ENCODE data around the gene GALNT10.

GALNT10 gene

DNA sequence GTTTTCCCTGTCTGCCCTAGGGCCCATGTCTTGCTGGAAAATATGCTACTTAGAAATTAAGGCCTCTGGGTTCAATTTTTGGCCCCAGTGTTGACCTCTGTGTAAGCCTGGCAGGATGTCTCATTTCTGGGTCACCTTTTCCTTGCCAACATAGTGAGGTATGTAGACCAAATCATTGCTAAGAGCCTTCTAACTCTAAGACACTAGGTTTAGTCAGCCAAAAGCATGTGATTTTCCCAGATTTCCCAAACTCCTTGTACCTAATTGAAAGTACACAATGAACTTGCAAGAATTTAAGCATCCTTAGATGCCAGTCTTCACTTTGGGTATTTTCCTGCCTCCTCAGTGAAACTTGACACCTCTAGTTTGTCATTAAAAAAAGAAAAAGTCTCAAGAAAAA, 77.0 kb downstream of the GALNT10 start:
- H3K27me3 ChIP-seq (ENCODE audit: insufficient read depth, poor library complexity, severe bottlenecking) = no peaks in the 10 kb centered on the region
- H3K27ac ChIP-seq (replicated peaks) = no peak overlapping the region
- DNase-seq (ENCODE audit: low read depth in 1 of 2, low spot score in 1 of 2) = no peak
- TF ChIP-seq SPI1 (IDR thresholded peaks at IDR 0.05; ENCODE audit: borderline replicate concordance, low read depth) (no peak), GABPA (IDR thresholded peaks at IDR 0.05; ENCODE audit: low read depth) (no peak), POLR2AphosphoS5 (IDR thresholded peaks at IDR 0.05; ENCODE audit: low read depth) (no peak)
- TF ChIP-seq, protein P1, sequence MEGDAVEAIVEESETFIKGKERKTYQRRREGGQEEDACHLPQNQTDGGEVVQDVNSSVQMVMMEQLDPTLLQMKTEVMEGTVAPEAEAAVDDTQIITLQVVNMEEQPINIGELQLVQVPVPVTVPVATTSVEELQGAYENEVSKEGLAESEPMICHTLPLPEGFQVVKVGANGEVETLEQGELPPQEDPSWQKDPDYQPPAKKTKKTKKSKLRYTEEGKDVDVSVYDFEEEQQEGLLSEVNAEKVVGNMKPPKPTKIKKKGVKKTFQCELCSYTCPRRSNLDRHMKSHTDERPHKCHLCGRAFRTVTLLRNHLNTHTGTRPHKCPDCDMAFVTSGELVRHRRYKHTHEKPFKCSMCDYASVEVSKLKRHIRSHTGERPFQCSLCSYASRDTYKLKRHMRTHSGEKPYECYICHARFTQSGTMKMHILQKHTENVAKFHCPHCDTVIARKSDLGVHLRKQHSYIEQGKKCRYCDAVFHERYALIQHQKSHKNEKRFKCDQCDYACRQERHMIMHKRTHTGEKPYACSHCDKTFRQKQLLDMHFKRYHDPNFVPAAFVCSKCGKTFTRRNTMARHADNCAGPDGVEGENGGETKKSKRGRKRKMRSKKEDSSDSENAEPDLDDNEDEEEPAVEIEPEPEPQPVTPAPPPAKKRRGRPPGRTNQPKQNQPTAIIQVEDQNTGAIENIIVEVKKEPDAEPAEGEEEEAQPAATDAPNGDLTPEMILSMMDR (IDR thresholded peaks at IDR 0.05; ENCODE audit: insufficient read depth, low read length) = no peak
- no peak overlapping the region for H3K4me3 ChIP-seq (replicated peaks; ENCODE audit: insufficient read depth, low read length)

DNA sequence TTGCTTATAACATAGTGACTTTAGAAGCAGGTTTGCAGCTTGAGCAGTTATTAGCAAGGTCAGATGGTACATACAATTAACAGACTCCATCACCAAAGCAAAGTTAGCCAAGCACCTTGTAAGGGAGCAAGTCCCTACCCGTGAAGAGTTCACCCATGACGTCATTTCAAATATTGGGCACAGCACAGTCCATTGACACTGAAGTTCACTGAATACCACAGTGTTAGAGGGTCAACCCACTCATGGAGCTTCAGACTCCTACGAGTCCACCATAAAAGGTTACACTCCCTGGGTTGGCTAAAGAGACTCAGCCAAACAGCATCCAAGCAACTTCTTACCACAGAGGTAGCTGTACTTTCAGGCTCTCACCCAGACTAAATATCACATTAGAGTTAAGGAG, 77.5 kb downstream of the GALNT10 start:
- no peak for DNase-seq (ENCODE audit: low read depth in 1 of 2, low spot score in 1 of 2)
- H3K27me3 ChIP-seq (ENCODE audit: insufficient read depth, poor library complexity, severe bottlenecking) = no peaks in the 10 kb centered on the region
- no peak overlapping the region for H3K4me3 ChIP-seq (replicated peaks; ENCODE audit: insufficient read depth, low read length)
- TF ChIP-seq, protein P2, sequence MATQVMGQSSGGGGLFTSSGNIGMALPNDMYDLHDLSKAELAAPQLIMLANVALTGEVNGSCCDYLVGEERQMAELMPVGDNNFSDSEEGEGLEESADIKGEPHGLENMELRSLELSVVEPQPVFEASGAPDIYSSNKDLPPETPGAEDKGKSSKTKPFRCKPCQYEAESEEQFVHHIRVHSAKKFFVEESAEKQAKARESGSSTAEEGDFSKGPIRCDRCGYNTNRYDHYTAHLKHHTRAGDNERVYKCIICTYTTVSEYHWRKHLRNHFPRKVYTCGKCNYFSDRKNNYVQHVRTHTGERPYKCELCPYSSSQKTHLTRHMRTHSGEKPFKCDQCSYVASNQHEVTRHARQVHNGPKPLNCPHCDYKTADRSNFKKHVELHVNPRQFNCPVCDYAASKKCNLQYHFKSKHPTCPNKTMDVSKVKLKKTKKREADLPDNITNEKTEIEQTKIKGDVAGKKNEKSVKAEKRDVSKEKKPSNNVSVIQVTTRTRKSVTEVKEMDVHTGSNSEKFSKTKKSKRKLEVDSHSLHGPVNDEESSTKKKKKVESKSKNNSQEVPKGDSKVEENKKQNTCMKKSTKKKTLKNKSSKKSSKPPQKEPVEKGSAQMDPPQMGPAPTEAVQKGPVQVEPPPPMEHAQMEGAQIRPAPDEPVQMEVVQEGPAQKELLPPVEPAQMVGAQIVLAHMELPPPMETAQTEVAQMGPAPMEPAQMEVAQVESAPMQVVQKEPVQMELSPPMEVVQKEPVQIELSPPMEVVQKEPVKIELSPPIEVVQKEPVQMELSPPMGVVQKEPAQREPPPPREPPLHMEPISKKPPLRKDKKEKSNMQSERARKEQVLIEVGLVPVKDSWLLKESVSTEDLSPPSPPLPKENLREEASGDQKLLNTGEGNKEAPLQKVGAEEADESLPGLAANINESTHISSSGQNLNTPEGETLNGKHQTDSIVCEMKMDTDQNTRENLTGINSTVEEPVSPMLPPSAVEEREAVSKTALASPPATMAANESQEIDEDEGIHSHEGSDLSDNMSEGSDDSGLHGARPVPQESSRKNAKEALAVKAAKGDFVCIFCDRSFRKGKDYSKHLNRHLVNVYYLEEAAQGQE (IDR thresholded peaks at IDR 0.05; ENCODE audit: insufficient replicate concordance, low read depth) = no peak
- TF ChIP-seq POLR2AphosphoS5 (IDR thresholded peaks at IDR 0.05; ENCODE audit: low read depth) = no peak
- TF ChIP-seq GABPA (IDR thresholded peaks at IDR 0.05; ENCODE audit: low read depth) = no peak
- TF ChIP-seq, protein P1 (IDR thresholded peaks at IDR 0.05; ENCODE audit: insufficient read depth, low read length) = no peak
- no peak for TF ChIP-seq SPI1 (IDR thresholded peaks at IDR 0.05; ENCODE audit: borderline replicate concordance, low read depth)
- H3K27ac ChIP-seq (replicated peaks) = no peak overlapping the region

DNA sequence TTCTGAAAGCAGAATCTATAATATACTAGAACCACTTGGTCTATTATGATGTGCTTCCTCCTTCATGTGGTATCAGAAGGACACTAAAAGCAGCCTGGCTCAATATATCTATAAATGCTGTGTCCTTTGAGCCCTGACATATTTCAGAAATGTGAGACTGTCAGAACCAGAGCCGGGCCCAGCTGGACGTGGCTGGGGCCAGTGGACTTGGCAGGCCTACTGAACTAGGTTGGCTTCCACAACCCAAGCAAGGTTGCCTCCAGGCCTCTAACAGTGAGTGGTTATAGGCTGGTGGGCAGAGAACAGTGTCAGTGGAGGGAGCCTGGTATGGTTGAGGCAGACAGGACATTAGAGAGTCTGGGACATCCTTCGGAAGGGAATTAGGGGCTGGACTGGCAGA, 78.9 kb downstream of the GALNT10 start:
- Histone ChIP-seq H3K27me3 (ENCODE audit: insufficient read depth, poor library complexity, severe bottlenecking) (no peaks in the 10 kb centered on the region), H3K4me3 (replicated peaks; ENCODE audit: insufficient read depth, low read length) (no peak overlapping the region), H3K27ac (replicated peaks) (no peak overlapping the region)
- no peak for DNase-seq (ENCODE audit: low read depth in 1 of 2, low spot score in 1 of 2)
- TF ChIP-seq, protein P1 (IDR thresholded peaks at IDR 0.05; ENCODE audit: insufficient read depth, low read length) = no peak
- TF ChIP-seq POLR2AphosphoS5 (IDR thresholded peaks at IDR 0.05; ENCODE audit: low read depth) = no peak
- no peak for TF ChIP-seq SPI1 (IDR thresholded peaks at IDR 0.05; ENCODE audit: borderline replicate concordance, low read depth)
- TF ChIP-seq GABPA (IDR thresholded peaks at IDR 0.05; ENCODE audit: low read depth) = no peak
- TF ChIP-seq, protein P2 (IDR thresholded peaks at IDR 0.05; ENCODE audit: insufficient replicate concordance, low read depth) = no peak

DNA sequence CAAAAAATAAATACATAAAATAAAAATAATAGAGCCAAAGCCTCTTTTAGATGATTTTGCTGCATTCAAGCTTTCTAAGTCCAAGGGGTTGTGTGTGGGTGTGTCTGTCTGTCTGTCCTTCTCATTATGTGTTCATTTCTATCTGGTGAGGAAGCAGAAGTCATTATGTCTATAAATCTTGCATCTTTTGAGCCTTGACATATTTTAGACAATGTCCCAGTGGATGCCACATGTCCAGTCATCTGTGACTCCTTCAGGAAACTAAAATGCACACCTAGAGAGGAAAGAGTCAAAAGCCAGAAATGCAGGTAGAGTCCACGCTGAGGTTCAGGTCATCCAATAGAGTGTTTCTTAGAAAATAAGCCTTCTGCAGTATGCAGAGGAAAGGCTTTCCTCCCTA, 80.9 kb downstream of the GALNT10 start:
- no peaks in the 10 kb centered on the region for H3K27me3 ChIP-seq (ENCODE audit: insufficient read depth, poor library complexity, severe bottlenecking)
- no peak overlapping the region for H3K27ac ChIP-seq (replicated peaks)
- no peak for DNase-seq (ENCODE audit: low read depth in 1 of 2, low spot score in 1 of 2)
- TF ChIP-seq POLR2AphosphoS5 (IDR thresholded peaks at IDR 0.05; ENCODE audit: low read depth) (no peak), SPI1 (IDR thresholded peaks at IDR 0.05; ENCODE audit: borderline replicate concordance, low read depth) (no peak), GABPA (IDR thresholded peaks at IDR 0.05; ENCODE audit: low read depth) (no peak)
- TF ChIP-seq, protein P1 (IDR thresholded peaks at IDR 0.05; ENCODE audit: insufficient read depth, low read length) = no peak
- TF ChIP-seq, protein P2 (IDR thresholded peaks at IDR 0.05; ENCODE audit: insufficient replicate concordance, low read depth) = no peak
- H3K4me3 ChIP-seq (replicated peaks; ENCODE audit: insufficient read depth, low read length) = no peak overlapping the region

Measured in HL-60 (cell line).